Hematopoietic multipotent progenitor cell (in vitro differentiated cells): ENCODE results near the gene ELAPOR1. TPM values are rescaled to one million over a fixed set of nuclear protein-coding genes. Genes with fewer than 3 reads are reported as not detected.

ENCODE experiments used
- DNase-seq, 3 donors: peaks; one replicate each; pipeline ENCODE4 v3.0.0-alpha.2; 2011 to 2015; ENCODE audit warnings: low read depth in 2 of 3, low spot score in 2 of 3
- total RNA-seq: library from RNA; depleted of rRNA; stranded (reverse); fragments of >200 nt; gene quantifications from one replicate; pipeline ENCODE4 v1.2.3, GENCODE V29; 2012

ELAPOR1 gene, protein sequence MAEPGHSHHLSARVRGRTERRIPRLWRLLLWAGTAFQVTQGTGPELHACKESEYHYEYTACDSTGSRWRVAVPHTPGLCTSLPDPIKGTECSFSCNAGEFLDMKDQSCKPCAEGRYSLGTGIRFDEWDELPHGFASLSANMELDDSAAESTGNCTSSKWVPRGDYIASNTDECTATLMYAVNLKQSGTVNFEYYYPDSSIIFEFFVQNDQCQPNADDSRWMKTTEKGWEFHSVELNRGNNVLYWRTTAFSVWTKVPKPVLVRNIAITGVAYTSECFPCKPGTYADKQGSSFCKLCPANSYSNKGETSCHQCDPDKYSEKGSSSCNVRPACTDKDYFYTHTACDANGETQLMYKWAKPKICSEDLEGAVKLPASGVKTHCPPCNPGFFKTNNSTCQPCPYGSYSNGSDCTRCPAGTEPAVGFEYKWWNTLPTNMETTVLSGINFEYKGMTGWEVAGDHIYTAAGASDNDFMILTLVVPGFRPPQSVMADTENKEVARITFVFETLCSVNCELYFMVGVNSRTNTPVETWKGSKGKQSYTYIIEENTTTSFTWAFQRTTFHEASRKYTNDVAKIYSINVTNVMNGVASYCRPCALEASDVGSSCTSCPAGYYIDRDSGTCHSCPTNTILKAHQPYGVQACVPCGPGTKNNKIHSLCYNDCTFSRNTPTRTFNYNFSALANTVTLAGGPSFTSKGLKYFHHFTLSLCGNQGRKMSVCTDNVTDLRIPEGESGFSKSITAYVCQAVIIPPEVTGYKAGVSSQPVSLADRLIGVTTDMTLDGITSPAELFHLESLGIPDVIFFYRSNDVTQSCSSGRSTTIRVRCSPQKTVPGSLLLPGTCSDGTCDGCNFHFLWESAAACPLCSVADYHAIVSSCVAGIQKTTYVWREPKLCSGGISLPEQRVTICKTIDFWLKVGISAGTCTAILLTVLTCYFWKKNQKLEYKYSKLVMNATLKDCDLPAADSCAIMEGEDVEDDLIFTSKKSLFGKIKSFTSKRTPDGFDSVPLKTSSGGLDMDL
- 0.27 TPM for total RNA-seq

DNA sequence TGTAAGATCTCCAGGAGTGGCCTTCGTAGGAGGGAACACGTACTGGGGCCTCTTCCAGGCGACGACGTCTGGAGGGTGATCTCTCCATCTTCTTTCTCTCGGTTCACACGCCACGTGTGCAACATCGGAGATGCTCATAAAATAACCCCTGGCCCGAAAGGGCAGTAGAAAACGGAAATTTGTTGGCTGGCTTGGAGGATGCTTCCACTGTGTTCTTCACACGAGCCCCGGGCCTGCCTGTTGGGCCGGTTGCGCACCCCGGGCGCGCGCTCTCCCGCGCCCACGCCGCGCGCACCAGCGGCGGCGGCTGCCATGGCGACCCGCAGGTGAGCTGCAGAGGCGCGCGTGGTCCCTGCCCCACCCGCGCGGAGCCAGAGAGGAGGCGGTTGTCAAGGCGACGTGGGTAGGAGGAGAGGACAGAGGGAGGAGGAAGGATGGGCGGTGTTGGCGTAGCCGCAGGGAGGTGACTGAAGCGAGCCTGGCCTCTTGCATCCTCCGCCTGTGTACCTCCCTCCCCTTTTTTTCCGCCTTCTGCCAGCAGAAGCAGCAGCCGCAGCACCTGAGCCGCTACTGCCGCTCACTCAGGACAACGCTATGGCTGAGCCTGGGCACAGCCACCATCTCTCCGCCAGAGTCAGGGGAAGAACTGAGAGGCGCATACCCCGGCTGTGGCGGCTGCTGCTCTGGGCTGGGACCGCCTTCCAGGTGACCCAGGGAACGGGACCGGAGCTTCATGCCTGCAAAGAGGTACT is at the start of gene ELAPOR1:
Gene ELAPOR1, plus strand, starts transcription at position 526 of the 752 bp plus-strand sequence. Its CDS starts 69 bp downstream, at position 595.
- peak; percentile 34 to 77 (median 45) for DNase-seq

DNA sequence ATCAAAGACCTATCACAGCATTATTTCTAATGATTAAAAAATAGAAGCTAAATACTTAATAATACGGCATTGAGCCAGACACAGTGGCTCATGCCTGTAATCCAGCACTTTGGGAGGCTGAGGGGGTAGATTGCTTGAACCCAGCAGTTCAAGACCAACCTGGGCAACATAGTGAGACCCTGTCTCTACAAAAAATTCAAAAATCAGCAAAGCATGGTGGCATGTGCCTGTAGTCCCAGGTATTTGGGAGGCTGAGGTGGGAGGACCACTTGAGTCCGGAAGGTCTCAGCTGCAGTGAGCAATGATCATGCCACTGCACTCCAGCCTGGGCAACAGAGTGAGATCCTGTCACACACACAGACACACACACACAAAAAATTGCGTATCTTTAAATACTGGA is 48.8 kb upstream of the ELAPOR1 start:
- no peak for DNase-seq

DNA sequence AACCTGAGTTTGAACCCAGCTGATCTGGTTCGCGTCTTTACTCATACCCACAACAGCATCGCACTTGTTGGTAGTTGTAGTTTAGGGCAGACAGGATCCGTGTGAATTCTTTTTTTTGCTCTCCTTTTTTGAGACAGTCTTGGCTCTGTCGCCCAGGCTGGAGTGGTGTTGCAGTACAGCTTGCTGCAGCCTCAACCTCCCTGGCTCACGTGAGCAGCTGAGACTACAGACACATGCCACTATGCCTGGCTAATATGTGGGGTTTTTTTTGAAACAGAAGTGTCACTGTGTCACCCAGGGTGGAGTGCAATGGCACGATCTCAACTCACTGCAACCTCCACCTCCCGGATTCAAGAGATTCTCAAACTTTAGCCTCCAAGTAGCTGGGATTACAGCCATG is 46.0 kb upstream of the ELAPOR1 start:
- no peak for DNase-seq

DNA sequence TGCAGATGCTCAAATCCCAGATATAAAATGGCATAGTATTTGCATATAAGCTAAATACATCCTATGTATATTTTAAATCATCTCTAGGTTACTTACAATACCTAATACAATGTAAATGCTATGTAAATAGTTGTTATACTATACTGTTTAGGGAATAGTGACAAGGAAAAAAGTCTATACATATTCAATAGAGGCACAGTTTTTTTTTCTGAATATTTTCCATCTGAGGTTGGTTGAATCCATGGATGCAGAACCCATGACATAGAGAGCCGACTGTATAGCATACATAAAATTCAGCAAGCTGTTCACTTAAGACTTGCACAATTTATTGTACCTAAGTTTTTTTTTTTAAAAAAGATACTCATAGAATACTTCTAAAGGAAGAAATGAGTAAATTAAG is 44.6 kb upstream of the ELAPOR1 start:
- no peak for DNase-seq

DNA sequence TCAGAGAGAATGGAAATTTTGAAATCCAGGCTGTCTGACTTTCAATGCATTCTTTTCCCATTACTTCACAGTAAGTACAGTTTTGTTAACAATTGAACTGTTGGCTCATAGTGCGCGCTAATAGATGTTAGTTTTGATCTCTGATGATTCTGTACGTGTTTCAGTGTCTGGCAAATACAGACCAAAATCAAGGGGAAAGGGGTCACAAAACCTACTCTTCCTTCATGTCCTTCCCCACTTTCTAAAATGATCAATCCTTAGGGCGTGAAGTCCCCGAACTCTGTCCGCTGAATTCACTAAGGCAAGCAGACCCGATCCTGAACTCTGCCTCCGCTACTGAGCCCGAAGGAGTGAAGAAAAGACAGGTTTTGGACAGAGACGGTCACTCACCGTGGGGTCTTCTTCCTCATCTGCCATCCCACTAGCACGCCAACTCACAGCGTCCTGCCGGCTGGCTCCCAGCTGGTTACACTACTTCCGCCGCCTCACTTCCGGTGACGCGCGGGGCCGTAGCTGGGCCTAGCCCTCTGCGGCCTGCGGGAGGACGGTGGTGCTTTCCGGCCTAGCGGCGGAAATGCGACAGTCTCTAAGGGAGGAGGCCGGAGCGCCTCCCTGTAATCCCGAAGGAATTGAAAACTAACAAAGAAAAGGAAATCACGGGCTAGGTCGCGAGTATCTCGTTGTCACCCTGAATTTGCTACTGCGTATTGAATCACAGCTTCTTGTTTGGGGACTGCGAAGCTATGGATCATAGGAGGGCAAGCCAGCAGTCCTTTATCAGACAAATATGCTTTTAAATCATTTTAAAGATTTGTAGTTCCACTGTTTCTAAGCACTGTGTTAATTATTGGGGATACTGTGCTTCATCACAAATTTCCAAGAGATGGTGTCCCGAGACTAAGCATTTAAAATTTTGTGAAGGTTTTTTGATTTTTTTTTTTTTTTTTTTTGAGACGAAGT is 38.1 kb upstream of the ELAPOR1 start, which contains the start of gene TAF13:
Gene TAF13, minus strand, starts transcription at position 473 of the 960 bp plus-strand sequence. Its CDS starts 56 bp downstream, at position 417.
- DNase-seq, result peak; percentile 74 to 92 (median 91)

DNA sequence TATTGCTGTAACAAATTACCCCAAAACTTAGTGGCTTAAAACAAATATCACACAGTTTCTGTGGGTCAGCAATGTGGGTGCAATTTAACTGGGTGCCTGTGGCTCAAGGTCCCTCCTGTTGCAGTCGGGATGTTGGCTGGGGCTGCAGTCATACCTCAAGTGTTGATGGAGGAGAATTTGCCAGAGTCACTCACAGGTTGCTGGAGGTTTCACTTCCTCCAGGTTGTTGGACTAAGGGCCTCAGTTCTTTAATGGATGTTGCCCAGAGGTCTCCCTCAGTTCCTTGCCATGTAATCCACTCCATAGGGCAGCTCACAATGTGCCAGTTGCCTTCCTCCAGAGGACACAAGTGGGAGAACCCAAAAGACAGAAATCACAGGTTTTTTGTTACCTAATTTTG is 35.6 kb upstream of the ELAPOR1 start:
- no peak for DNase-seq

DNA sequence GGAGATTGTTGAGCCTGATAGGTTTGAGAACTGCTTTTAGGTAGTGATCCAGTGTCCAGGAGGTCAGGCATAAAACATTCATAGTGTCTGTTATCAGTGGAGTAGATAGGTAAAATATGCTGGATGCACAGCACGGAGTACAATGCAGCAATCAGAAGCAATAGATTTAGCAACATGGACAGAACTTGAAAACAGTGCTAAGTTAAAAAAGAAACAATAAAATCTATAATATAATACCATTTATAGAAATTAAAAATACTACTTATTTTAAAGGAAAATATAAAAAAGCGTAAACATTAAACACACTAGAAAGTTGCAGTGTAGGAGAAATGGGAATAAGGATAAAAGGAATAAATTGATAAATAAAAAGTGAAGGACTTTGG is 34.7 kb upstream of the ELAPOR1 start:
- DNase-seq, result no peak

DNA sequence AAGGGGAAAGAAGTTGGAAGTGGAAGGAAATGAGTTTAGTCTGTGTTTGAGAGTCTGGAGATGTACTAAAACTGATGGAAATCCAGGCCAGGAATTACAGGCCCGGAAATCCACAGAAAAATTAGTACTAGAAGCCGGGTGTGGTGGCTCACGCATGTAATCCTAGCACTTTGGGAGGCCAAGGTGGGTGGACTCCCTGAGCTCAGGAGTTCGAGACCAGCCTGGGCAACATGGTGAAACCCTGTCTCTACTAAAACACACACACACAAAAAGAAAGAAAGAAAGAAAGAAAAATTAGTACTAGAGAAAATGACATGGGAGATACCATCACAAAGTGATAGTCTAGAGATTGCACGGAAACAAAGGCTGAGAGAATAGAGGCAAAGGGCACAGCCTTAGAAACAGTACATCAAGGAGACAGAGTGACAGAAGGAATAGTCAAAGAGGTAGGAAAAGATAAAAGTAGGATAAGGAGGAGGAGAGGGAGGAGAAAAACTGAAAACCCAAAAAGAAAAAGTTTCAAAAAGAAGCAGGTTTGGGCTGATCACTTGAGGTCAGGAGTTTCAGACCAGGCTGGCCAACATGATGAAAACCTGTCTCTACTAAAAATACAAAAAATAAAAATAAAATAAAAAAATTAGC is 33.4 kb upstream of the ELAPOR1 start:
- no peak for DNase-seq

DNA sequence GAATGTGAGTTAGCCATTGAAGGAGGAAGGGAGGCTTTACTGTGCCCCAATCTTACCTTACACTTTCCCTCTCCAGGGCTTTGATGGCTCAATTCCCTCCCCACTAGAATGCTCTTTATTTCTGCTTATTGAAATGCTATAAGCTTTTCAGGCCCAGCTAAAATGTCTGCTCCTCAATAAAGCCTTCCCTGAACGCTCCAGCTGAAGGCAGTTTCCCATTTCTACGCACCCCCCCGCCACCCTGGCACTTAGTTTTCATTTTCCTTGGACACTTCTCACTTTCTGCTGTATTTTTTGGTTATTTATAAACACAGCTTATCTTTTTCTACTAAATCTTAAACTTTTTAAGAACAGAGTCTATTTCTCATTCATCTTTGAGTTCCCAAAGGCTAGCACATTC is 30.4 kb upstream of the ELAPOR1 start:
- no peak for DNase-seq

DNA sequence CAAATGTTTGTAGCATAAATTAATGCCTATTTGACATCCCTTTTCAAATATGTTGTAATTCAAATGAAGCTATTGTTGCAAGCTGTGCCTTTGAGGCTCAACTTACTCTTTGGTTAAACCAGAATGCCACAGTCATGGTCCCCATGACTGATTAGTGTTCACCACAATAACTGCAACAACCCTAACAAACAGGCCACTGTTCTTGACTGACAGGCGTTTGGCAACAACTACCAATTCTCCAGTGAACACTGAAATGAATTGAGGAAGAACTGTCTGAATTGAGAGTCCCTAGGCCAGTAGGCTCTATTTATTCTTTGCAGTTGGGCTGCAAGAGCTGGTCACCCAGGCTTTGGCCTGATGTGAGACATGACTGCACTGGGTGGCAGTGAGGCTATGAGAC is 30.0 kb upstream of the ELAPOR1 start:
- DNase-seq, result no peak

DNA sequence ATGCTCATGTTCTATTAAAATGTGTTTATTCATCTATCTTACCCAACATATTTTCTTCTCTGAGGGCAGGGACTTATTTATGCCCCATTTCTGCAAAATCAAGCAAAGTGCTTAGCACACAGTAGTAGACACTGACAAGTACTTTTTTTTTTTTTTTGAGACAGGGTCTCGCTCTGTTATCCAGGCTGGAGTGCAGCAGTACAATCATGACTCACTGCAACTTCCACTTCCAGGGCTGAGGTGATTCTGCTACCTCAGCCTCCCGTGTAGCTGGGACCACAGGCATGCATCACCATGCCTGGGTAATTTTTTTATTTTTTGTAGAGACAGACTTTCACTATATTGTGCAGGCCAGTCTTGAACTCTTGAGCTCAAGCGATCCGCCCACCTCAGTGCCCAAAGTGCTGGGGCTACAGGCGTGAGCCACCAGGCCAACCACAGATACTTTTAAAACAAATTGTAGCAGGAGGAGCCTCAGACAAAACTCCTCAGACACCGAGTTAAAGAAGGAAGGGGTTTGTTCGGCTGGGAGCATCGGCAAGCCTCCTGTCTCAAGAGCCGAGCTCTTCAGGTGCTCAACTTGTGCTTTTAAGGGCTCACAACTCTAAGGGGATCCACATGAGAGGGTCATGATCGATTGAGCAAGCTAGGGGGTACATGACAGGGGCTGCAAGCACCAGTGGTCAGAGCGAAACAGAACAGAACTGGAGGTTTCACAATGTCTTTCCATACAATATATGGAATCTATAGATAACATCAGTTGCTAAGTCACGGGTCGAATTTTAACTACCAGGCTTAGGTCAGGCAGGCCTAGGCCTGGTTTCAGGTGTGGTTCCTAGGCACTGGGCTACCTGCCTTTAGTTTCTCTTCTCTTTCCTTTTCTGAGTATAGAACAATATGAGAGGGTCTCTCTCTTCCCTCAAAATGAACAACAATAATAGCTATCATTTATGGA is 29.1 kb upstream of the ELAPOR1 start:
- no peak for DNase-seq

DNA sequence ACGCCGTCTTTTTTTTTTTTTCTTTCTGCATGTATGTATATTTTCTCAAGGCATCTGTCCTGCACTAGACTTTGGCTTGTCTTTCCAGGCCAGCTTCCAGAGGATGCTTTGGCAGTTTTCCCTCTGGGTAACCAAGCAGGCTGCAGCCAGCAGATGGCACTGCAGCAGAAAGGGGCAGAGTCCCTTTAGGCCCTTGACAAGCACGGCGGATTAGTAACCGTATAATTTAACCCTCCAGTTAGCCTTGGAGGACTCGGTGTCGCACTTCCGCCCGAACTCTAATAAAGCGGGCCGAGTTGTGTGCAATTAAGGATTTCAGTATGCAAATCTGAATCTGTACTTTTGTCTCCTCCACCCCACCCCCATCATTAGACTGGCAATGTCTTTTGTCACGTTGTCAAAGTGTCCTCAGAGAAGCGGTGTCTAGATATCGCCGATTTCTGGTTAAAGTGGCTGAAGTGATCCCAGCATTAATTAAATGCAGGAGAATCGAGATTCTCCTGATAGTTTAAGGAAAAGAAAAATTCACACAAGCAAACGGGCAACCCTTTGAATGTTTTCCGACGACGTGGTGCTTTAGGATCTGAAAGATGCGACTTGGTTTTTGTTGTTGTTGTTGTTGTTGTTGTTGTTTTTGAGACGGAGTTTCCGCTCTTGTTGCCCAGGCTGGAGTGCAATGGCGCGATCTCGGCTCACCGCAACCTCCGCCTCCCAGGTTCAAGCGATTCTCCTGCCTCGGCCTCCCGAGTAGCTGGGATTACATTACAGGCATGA is 24.5 kb upstream of the ELAPOR1 start:
- peak in 2 of 3 donors; percentile 43 to 47 for DNase-seq

DNA sequence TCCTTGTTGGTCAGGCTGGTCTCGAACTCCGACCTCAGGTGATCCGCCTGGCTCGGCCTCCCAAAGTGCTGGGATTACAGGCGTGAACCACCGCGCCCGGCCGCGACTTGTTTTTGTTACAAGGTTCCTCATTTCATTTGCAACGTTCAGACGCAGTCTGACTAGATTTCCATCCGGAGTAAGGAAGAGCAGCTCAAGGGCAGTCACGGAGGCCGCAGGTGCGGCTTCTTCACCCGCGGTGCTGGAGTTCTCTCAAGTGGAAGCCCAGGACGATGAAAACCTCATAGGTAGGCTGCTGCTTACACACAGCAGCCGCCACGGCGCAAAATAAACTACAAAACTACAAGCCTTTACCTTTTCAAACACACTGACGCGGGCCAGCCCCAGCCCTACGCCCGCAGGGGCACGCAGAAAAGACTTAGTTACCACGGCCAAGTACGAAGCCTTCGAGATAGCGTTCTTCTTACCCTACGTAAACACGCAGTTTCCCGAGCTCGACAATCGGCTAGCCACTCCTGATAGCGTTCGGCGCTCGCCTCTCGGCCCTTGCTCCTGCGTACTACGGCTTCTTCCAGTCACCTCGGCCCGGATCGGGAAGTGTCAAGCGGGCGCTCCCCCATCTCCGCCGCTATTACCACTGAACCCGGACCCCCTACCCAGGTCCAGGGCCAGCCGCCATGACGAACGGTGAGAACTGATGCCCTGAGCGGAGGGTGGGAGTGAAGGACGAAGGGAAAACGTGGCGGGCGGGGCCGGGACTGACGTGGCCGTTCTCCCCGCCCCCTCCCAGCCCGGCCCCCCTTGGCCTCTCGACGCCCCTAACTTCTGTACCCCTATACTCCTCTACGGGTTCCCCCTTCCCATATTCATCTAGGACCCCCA is 23.5 kb upstream of the ELAPOR1 start, which contains the start of gene TMEM167B:
Gene TMEM167B, plus strand, starts transcription at position 569 of the 882 bp plus-strand sequence. Its CDS starts 109 bp downstream, at position 678.
- DNase-seq, result peak; percentile 64 to 95 (median 92)

DNA sequence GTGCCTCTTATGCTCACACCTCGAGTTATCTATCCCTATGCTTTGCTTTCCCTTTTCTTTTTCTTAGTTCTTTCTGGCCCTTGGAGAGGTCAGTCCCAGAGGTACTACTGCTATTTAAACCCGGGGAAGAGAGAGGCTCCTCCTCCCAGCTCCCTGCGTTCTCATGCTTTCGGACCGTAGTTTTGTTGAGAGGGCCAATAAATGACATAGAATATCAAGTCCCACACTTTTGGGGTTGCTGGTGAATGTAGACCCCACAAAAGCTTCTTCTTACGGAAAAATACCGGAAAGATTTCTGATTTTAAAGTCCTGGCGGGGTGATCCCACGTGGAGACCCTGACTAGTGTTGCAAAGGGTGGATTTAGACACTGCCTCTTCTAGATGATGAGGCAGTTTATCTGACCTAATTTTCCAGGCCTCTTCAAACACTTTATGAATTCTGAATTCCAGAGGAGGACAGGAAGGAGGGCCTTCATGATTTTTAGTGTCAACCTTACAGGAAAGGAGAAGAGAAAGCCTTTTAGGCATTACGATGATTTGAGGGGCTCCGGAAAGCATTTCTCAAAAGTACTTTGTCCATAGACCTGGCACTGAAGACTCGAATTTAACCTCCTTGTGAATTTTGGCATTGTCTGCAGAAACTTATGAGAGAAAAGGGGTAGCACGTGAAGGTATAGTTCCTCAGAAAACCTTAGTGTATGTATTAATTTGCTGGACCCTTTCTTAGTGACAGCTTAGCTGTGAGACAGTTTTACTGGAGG is 22.7 kb upstream of the ELAPOR1 start:
- DNase-seq, result no peak

DNA sequence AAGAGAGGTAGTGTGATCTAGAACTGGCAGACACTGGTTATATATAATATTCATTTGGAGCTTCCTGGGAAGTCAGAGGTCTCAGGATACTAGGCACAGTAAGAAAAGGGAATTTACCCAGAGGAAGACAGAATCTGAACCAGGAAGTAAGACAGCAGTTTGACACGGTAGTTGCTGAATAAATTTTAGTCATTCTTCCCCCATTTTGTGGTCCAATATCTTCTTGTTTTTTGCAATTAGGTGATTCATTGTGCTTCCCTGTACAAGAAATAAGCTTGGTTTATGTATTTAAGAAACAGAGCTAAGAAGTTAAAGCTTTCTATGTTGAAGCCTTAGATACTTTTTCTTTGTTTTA is 22.1 kb upstream of the ELAPOR1 start:
- peak in 2 of 3 donors; percentile 17 to 37 for DNase-seq
